Stimulated activated CD4-positive, alpha-beta T cell treated with anti-CD3 and anti-CD28 coated beads, TNF-alpha, amount 100 ng/mL, for 1 hour (primary cell): ENCODE measurements around the gene CAV2.

Source experiments
- DNase-seq, 3 donors: peaks; one replicate each; pipeline ENCODE4 v3.0.0-alpha.2; 2020; ENCODE audit warnings: low read depth in 3 of 3, low spot score in 1 of 3

CAV2 gene

GRCh38 chr7:116546054-116546453 lies 46.5 kb downstream of the CAV2 start:
- DNase-seq = no peak

GRCh38 chr7:116546916-116547315 lies 47.4 kb downstream of the CAV2 start:
- no peak for DNase-seq

- DNase-seq = no peak
Observed at GRCh38 chr7:116547347-116547746, 47.8 kb downstream of the CAV2 start.

GRCh38 chr7:116548506-116548905 lies 49.0 kb downstream of the CAV2 start:
- no peak for DNase-seq

- no peak for DNase-seq
Observed at GRCh38 chr7:116549370-116549769, 49.8 kb downstream of the CAV2 start.

- no peak for DNase-seq
Observed at GRCh38 chr7:116551692-116552091, 52.2 kb downstream of the CAV2 start.

- no peak for DNase-seq
Observed at GRCh38 chr7:116552602-116553001, 53.1 kb downstream of the CAV2 start.

GRCh38 chr7:116553168-116553964 lies 53.8 kb downstream of the CAV2 start:
- no peak for DNase-seq

GRCh38 chr7:116554436-116554835 lies 54.9 kb downstream of the CAV2 start:
- DNase-seq = no peak

- DNase-seq = no peak
Observed at GRCh38 chr7:116554911-116555310, 55.4 kb downstream of the CAV2 start.

GRCh38 chr7:116557066-116557585 lies 57.6 kb downstream of the CAV2 start:
- DNase-seq = no peak

- DNase-seq = no peak
Observed at GRCh38 chr7:116557901-116558300, 58.4 kb downstream of the CAV2 start.
